OCI-LY1 (cell line): ENCODE results near the gene FAT2.

ENCODE experiments used
- H2AFZ ChIP-seq: fragments of 200-600 bp; sonication (generic), shearing (Covaris generic); 2 replicates; pipeline ENCODE4 v1.6.0; 2014; ENCODE audit warnings: antibody characterized with exemption, mild to moderate bottlenecking, low read length
- H3F3A ChIP-seq: fragments of 200-600 bp; sonication (generic), shearing (Covaris generic); 2 replicates; pipeline ENCODE4 v1.6.0; 2014; ENCODE audit warnings: mild to moderate bottlenecking, antibody characterized with exemption, low read length, moderate library complexity; ENCODE audit not compliant: insufficient read depth
- H3K27ac ChIP-seq: fragments of 200-600 bp; sonication (generic); 2 replicates; pipeline ENCODE4 v1.5.1; 2014; ENCODE audit warnings: low read length, mixed run types, mild to moderate bottlenecking, low read depth; ENCODE audit not compliant: poor library complexity, severe bottlenecking
- H3K27me3 ChIP-seq: fragments of 200-600 bp; sonication (generic); 2 replicates; pipeline ENCODE4 v1.6.0; 2014; ENCODE audit warnings: antibody characterized with exemption, mild to moderate bottlenecking, low read length, moderate library complexity; ENCODE audit not compliant: insufficient read depth
- H3K36me3 ChIP-seq: fragments of 200-600 bp; sonication (generic); 2 replicates; pipeline ENCODE4 v1.6.1; 2014; ENCODE audit warnings: mild to moderate bottlenecking, antibody characterized with exemption, low read length, moderate library complexity, mixed read lengths; ENCODE audit not compliant: insufficient read depth
- H3K4me1 ChIP-seq: fragments of 200-600 bp; sonication (generic); 2 replicates; pipeline ENCODE4 v1.5.1; 2014; ENCODE audit warnings: mild to moderate bottlenecking, low read length, moderate library complexity; ENCODE audit not compliant: insufficient read depth, severe bottlenecking
- H3K4me2 ChIP-seq: fragments of 200-600 bp; sonication (generic), shearing (Covaris generic); 2 replicates; pipeline ENCODE4 v1.6.1; 2014; ENCODE audit warnings: low read length
- H3K4me3 ChIP-seq: fragments of 200-600 bp; sonication (generic); 2 replicates; pipeline ENCODE4 v1.5.1; 2014; ENCODE audit warnings: low read length, low read depth, mild to moderate bottlenecking, mixed read lengths; ENCODE audit not compliant: poor library complexity, severe bottlenecking
- H3K79me2 ChIP-seq: fragments of 200-600 bp; shearing (Covaris generic); 2 replicates; pipeline ENCODE4 v1.6.1; 2016; ENCODE audit warnings: mixed run types, low read length, mixed read lengths; ENCODE audit not compliant: insufficient read depth
- H3K9ac ChIP-seq: fragments of 200-600 bp; sonication (generic), shearing (Covaris generic); 2 replicates; pipeline ENCODE4 v1.6.1; 2014; ENCODE audit warnings: mild to moderate bottlenecking, low read length, mixed read lengths
- H3K9me2 ChIP-seq: fragments of 200-600 bp; sonication (generic), shearing (Covaris generic); 2 replicates; pipeline ENCODE4 v1.6.1; 2014; ENCODE audit warnings: low read depth, mild to moderate bottlenecking, low read length, mixed read lengths
- H3K9me3 ChIP-seq: fragments of 200-600 bp; shearing (Covaris generic); 2 replicates; pipeline ENCODE4 v1.6.1; 2014; ENCODE audit warnings: low read length, mixed read lengths
- H4K20me1 ChIP-seq: fragments of 200-600 bp; sonication (generic), shearing (Covaris generic); 2 replicates; pipeline ENCODE4 v1.6.0; 2016; ENCODE audit warnings: mild to moderate bottlenecking, low read length; ENCODE audit not compliant: insufficient read depth
- EZH2 ChIP-seq: fragments of 200-600 bp; sonication (generic), shearing (Covaris generic); IDR thresholded peaks from 2 replicates; pipeline ENCODE4 v1.8.0; 2017; ENCODE audit warnings: borderline replicate concordance, mixed run types, mild to moderate bottlenecking, antibody characterized with exemption, low read length, moderate library complexity, mixed read lengths
- TF ChIP-seq, protein P1 (sequence below): fragments of 200-600 bp; sonication (generic), shearing (Covaris generic); IDR thresholded peaks from 2 replicates; pipeline ENCODE4 v1.5.1; 2017; ENCODE audit warnings: mild to moderate bottlenecking, antibody characterized with exemption, low read length, moderate library complexity, mixed read lengths

Gene FAT2

DNA sequence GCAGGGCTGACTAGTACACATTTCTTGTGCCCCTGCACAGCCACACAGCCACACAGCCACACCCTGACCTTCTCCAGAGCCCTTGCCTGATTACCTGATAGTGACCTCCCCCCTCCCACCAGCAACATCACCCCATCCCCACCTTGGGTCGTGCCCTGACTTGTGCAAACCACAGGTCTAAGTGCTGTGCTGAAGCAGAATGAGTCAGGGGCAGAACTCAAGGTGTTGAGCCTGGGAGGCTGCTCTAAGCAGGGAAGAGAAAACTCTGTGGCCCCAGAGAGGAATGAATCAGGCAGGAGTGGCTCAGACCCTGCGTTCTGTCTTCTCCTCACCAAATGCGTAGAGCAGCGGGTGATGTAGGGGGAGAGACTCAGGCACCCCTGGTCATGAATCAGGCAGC, 24.3 kb upstream of the FAT2 start:
- no peak for TF ChIP-seq EZH2
- TF ChIP-seq, protein P1, sequence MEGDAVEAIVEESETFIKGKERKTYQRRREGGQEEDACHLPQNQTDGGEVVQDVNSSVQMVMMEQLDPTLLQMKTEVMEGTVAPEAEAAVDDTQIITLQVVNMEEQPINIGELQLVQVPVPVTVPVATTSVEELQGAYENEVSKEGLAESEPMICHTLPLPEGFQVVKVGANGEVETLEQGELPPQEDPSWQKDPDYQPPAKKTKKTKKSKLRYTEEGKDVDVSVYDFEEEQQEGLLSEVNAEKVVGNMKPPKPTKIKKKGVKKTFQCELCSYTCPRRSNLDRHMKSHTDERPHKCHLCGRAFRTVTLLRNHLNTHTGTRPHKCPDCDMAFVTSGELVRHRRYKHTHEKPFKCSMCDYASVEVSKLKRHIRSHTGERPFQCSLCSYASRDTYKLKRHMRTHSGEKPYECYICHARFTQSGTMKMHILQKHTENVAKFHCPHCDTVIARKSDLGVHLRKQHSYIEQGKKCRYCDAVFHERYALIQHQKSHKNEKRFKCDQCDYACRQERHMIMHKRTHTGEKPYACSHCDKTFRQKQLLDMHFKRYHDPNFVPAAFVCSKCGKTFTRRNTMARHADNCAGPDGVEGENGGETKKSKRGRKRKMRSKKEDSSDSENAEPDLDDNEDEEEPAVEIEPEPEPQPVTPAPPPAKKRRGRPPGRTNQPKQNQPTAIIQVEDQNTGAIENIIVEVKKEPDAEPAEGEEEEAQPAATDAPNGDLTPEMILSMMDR = no peak
- no peak overlapping the region for H2AFZ ChIP-seq
- H3F3A ChIP-seq = no peaks in the 10 kb centered on the region
- no peaks in the 10 kb centered on the region for H3K27me3 ChIP-seq
- no peaks in the 10 kb centered on the region for H3K4me1 ChIP-seq
- no peak overlapping the region for H3K27ac ChIP-seq
- no peaks in the 10 kb centered on the region for H3K36me3 ChIP-seq
- no peaks in the 10 kb centered on the region for H3K79me2 ChIP-seq
- H3K9me2 ChIP-seq = no peaks in the 10 kb centered on the region
- no peak overlapping the region for H3K9ac ChIP-seq
- H3K9me3 ChIP-seq = no peaks in the 10 kb centered on the region
- H3K4me3 ChIP-seq = no peak overlapping the region
- H3K4me2 ChIP-seq = no peak overlapping the region
- H4K20me1 ChIP-seq = no peaks in the 10 kb centered on the region

DNA sequence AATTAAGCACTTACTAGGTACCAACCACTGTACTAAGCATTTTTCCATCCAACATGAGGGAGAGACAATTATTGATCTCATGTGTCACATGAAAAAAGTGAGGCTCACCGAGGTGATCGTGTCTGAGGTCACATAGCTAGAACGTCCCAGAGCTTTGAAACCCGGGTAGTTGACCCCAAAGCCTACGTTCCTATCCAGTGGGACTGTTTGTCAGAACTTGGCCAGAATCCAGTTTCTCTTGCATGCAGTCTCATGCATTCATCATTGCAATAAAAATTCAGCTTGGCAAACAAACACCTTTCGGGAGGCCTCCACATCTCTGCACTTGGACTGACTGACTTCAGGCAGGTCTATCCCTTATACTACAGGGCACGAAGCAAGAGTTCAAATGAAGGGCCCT, 23.4 kb upstream of the FAT2 start:
- no peaks in the 10 kb centered on the region for H3K79me2 ChIP-seq
- no peaks in the 10 kb centered on the region for H3K9me3 ChIP-seq
- no peaks in the 10 kb centered on the region for H4K20me1 ChIP-seq
- no peaks in the 10 kb centered on the region for H3K36me3 ChIP-seq
- no peak overlapping the region for H3K27ac ChIP-seq
- H3K4me2 ChIP-seq = no peak overlapping the region
- no peaks in the 10 kb centered on the region for H3F3A ChIP-seq
- no peak overlapping the region for H3K4me3 ChIP-seq
- no peaks in the 10 kb centered on the region for H3K9me2 ChIP-seq
- TF ChIP-seq, protein P1 = no peak
- TF ChIP-seq EZH2 = no peak
- H2AFZ ChIP-seq = no peak overlapping the region
- no peaks in the 10 kb centered on the region for H3K4me1 ChIP-seq
- H3K9ac ChIP-seq = no peak overlapping the region
- H3K27me3 ChIP-seq = no peaks in the 10 kb centered on the region

DNA sequence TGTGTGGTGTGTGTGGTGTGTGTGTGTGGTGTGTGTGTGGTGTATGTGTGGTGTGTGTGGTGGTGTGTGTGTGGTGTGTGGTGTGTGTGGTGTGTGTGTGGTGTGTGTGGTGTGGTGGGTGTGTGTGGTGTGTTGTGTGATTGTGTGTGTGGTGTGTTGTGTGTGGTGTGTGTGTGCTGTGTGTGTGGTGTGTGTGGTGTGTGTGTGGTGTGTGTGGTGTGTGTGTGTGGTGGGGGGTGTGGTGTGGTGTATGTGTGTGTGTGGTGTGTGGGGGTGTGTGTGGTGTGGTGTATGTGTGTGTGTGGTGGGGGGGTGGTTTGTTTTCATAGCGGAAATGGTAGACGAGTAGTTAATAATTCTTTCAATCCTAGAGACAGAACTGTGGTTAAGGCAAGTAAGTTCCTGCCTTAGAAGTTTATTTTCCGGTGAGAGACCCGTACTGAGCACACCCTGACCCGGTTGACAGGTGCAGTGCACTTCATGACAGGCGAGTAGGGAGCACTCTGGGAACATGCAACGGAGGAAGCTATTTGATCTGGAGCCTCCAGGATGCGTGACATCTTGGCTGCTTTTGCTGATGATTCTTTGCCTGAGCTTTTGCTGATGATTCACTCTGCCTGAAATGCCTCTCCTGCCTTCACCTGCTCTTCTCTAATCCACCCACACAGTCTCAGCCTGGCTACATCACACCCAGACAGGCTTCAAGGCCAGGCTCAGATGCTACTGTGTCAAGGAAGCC, 21.7 kb upstream of the FAT2 start:
- Histone ChIP-seq H4K20me1 (no peaks in the 10 kb centered on the region), H3K27me3 (no peaks in the 10 kb centered on the region), H3K27ac (no peak overlapping the region), H3K4me3 (no peak overlapping the region), H3K9ac (no peak overlapping the region), H3F3A (no peaks in the 10 kb centered on the region), H3K4me1 (no peaks in the 10 kb centered on the region), H3K9me2 (no peaks in the 10 kb centered on the region), H3K4me2 (no peak overlapping the region), H2AFZ (no peak overlapping the region), H3K79me2 (no peaks in the 10 kb centered on the region), H3K36me3 (no peaks in the 10 kb centered on the region), H3K9me3 (no peaks in the 10 kb centered on the region)
- no peak for TF ChIP-seq EZH2
